ENCODE results near the gene TOLLIP.

Gene TOLLIP

GRCh38 chr11:1283906-1284305 lies 25.5 kb downstream of the TOLLIP start:
- DNase-seq (ENCODE audit: low read depth in 1 of 2, low spot score in 1 of 2): no peak

DNA sequence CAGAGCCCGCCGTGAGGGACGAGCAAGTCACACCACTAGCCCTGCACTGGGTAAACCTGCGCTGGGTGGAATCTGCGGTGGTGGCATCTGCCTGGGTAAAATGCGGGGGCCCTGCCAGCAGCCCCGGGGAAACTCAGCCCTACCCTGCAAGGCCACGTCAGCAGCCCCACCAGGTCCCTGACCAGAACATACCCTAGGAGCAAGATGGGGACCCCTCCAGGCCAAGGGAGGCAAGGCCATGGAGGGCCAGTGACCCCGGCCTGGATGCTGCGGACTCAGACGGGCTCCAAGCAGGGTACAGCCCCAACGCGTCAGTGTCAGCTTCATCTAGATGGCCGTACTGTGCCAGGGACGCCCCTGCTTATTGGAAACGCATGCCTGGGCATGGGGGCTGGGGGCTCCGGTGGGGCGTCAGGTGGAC lies 26.3 kb downstream of the TOLLIP start:
- DNase-seq (ENCODE audit: low read depth in 1 of 2, low spot score in 1 of 2): no peak

GRCh38 chr11:1281974-1282365 lies 27.5 kb downstream of the TOLLIP start:
- no peak for DNase-seq (ENCODE audit: low read depth in 1 of 2, low spot score in 1 of 2)

GRCh38 chr11:1281326-1281973 lies 28.0 kb downstream of the TOLLIP start:
- no peak for DNase-seq (ENCODE audit: low read depth in 1 of 2, low spot score in 1 of 2)

GRCh38 chr11:1280116-1281035 lies 29.1 kb downstream of the TOLLIP start:
- no peak for DNase-seq (ENCODE audit: low read depth in 1 of 2, low spot score in 1 of 2)

DNA sequence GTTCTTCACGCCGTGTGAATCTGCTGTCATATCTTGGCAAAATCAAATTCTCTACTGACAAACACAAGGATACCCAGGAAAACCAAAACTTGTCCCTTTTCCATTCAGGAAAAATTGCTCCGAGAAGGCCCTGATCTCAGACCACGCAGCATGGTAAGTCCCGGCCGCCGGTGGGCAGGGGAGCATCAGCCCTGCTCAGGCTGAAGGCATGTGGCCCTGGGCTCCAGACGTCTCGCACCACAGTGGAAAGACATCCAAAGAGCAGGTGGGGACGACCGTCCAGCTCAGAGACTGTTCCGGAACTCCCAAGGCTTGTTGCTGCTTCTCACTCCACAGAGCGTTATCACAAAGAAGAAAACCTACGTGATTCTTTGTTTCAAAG lies 29.8 kb downstream of the TOLLIP start:
- DNase-seq (ENCODE audit: low read depth in 1 of 2, low spot score in 1 of 2): no peak

GRCh38 chr11:1278766-1279673 lies 30.4 kb downstream of the TOLLIP start:
- DNase-seq (ENCODE audit: low read depth in 1 of 2, low spot score in 1 of 2): no peak

DNA sequence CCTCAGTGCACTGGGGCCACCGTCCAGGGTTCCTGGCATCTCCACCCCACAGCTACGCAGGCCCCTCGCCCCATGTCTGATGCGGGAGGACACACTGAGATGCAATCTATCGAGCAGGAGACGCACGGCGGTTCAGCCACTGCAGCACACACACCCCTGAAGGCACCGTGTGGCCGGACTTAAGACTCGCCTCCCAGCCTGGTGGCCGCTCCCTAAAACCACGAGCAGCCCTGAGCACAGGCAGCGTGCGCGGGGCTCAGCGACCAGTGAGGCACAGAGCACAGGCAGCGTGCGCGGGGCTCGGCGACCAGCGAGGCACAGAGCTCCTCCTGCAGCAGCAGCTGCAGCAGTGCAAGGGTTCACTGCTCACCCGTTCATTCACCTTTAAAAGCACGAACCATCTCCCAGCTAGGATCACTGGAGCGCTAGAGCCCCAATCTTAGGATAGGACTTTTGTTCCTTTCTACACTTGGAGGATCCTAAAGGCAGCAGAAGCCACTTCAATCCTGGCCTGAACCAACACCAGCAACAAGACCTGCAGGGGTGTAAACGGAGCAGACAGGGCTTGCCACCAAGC lies 31.4 kb downstream of the TOLLIP start:
- no peak for DNase-seq (ENCODE audit: low read depth in 1 of 2, low spot score in 1 of 2)

- no peak for DNase-seq (ENCODE audit: low read depth in 1 of 2, low spot score in 1 of 2)
Observed at GRCh38 chr11:1276866-1277615, 32.4 kb downstream of the TOLLIP start.

DNA sequence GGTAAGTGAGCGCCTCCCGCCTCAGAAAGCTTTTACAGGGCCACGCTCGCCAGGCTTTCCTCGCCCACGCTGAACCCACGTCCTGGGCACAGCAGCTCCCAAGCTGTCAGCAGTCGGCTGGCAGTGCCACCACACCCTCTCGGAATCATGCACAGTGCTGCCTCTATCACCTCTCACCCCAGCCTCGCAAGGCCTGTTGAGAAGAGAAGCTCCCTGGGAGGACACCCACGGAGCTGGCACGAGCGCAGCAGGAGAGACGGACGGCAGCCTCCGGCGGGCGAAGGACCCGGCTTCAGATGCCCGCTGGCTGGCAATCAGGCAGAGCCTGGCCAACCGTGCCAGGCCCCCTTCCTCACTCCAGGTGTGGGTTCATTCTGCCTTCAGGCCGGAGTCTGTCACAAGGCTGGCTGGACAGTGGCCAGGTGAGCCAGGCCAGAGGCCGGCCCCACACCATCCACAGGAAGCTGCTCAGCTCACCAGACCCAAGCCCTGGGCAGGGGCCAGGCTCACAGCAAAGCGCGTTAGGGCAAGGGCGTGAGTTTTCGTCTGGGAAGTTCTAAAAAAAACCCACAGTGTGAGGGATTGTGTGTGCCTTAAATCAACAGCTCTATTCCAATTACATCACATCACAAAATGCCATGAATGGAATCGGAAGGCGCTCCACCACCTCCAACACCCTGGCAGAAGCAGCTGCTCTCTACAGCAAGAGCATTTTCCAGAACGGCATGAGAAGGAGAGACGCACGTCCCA lies 33.2 kb downstream of the TOLLIP start:
- no peak for DNase-seq (ENCODE audit: low read depth in 1 of 2, low spot score in 1 of 2)

DNA sequence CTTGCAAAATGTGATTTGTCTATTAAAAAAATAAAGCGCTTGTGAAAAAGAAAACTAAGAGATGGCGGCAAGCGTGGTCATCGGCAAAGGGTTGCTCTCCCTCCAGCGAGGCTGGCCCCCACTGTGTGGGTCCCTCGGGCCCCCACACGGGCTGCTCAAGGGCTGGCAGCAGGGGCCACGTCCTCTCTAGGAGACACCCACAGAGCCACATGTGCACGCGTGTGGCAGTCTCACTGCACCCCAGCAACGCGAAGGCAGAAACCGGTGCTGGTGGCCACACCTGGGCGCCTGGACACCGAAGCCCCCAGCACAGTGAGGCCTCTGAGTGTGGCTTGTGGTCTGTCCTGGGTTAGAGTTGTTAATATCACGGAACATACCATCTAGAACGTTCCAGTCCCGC lies 34.4 kb downstream of the TOLLIP start:
- no peak for DNase-seq (ENCODE audit: low read depth in 1 of 2, low spot score in 1 of 2)

DNA sequence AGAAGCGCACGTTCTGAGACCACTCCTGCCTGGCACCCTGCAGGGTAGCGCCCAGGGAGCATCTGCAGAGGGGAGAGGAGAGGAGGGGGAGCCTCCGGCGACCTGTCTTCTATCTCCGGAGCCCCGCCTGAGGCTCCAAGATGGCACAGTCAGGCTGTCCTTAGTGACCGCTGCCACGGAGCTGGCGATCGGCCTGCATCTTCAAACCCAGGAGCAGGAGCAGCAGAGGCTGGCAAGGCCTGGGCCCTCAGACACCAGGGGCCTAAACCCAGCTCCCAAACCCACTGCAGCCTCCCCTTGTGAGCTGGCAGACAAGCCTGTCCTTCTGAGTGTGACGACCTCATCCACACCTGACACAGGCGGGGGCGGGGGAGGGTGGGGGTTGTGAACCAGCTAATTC lies 34.9 kb downstream of the TOLLIP start:
- DNase-seq (ENCODE audit: low read depth in 1 of 2, low spot score in 1 of 2): no peak

DNA sequence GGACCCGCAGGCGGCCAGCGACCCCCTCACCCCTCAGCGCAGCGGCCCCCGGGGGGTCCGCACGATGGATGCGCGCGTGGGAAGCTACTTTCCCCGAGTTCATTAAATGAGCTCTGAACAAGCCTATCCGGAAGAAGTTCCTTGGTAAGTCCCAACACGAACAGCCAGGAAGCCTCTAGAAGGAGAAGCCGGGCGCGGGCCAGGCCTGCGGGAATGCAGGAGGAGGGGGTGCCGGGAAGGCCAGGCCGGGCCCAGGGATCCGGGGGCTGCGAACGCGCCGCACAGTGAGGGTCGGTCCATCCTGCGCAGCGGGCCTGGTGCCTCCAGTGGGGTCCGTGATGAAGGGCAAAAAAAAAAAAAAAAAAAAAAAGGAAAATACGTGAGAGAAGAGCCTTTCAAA lies 36.9 kb downstream of the TOLLIP start:
- DNase-seq (ENCODE audit: low read depth in 1 of 2, low spot score in 1 of 2): no peak

DNA sequence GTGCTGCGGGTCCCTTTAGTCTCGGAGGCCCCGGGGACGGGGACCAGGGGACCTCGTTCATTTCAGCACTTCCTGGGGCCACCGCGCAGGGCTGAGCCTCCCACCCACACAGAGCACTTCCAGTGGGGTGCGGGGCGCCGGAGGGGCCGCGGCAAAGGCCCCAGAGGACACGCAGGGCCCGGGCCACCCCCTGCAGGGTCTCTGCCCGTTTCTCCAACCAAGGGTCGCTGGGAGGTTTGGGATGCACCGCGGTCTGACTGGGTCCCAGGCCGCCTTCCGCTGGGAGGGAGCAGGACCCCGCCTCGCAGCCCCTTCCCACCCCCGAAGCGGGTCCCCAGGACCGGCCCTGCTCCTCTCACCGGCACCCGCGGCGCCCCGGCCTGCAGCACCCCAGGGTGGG lies 37.5 kb downstream of the TOLLIP start:
- no peak for DNase-seq (ENCODE audit: low read depth in 1 of 2, low spot score in 1 of 2)

DNA sequence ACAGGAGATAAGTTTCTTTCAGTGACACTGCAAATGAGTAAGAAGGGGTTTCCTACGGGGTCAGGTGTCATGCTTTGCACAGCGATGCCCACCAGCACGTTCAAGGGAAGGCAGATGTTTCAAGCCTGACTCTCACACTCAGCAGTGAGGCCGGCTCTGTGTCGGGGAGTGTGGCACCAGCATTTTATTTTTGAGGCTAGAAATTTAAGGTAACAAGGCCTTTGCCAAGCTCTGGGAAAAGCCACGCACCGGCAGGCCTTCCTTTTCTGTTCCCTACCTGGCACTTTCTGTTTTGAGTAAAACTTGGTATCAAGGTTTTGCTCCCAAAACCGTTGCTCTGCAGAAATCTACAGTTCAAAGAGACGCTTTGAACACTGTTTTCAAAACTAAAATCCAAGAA lies 38.0 kb downstream of the TOLLIP start:
- no peak for DNase-seq (ENCODE audit: low read depth in 1 of 2, low spot score in 1 of 2)

DNA sequence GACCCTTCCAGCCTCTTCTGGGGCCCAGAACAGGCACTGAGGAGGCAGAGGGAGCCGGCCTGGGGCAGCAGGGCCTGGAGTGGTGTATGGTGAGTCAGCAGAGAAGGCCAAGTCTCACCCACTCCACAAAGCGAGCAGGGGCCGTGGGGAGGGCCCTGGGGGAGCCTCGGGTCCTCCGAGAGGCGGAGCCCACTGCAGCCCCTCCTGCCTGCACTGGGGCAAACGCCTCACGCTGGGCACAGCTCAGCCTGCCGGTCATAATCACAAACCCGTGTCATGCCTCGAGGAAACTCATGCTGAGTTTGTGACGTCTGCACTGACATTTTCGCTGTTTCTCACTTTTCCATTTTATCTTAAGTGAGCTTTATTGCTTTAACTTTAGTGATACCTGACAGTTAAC lies 38.4 kb downstream of the TOLLIP start:
- no peak for DNase-seq (ENCODE audit: low read depth in 1 of 2, low spot score in 1 of 2)

- DNase-seq (ENCODE audit: low read depth in 1 of 2, low spot score in 1 of 2): no peak
Observed at GRCh38 chr11:1270476-1270875, 39.0 kb downstream of the TOLLIP start.

DNA sequence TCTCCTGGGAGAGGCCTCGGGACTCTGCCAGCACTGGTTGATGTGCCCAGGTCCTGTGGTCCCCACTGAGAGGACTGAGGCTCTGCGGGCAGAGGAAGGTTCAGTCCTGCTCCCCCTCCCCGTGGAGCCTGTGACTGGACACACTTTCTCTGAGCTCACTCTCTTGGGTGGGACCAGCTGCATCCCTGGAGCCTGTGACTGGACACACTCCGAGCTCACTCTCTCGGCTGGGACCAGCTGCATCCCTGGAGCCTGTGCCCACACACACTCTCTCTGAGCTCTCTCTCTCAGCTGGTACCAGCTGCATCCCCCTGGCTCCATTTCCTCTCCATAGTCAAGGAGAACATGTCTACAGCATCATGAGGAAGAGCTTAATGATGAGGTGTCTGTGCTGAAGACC lies 39.5 kb downstream of the TOLLIP start:
- no peak for DNase-seq (ENCODE audit: low read depth in 1 of 2, low spot score in 1 of 2)

DNA sequence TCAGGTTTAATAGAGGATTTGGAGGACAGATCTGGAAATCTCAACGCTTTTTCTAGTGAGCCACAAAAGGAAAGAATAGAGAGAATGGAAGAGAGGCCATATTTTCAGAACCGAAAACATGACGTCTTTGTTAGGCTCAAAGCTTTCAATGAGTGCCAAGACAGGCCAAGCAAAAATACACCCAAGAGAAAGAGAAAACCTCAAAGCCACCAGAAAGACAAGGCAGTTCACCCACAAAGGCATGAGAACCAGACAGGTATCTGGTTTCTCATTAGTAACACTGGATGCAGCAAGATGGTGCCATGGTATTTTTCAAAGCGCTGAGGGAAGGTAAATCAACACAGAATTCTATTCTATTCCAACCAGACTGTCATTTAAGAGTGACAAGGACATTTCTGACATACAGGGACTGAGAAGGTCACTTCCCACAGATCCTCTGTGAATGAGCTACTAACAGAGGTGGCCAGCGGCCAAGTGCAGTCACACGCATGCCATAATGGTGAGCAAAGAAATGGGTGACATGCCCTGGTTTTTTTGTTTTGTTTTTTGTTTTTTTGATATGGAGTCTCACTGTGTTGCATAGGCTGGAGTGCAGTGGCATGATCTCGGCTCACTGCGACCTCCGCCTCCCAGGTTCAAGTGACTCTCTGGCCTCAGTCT lies 41.9 kb downstream of the TOLLIP start:
- DNase-seq (ENCODE audit: low read depth in 1 of 2, low spot score in 1 of 2): no peak
